ENCODE results near the gene OR7A17. TPM values are rescaled to one million over a fixed set of nuclear protein-coding genes. Genes with fewer than 3 reads are reported as not detected.

The OR7A17 gene
- total RNA-seq: not detected
- polyA plus RNA-seq: not detected
- long read RNA-seq, donor 1: 0 reads
- long read RNA-seq, donor 2: 0 reads
- long read RNA-seq, donor 3: 0 reads

DNA sequence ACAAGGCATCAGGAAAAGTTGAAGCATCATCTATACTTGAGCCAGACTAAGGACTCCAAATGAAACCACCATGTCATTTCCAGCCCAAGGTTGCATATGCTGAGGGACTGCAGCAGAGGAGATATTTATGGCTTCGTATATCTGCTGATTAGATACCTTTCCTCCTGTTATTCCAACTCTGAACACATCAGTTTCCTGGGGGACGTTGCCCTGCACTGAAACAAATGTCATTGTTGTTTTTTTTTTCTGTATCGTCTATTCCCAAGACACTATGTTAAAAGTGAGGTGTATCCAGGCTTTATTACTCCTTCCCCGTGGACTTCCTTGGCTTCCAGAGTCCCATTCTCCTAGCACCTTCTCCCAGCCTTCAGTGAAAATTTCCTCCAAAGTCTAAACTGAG, at the start of gene OR7A17:
TSS of gene OR7A17 (minus strand) at position 101 of the 400 bp plus-strand sequence. CDS start 4,777 bp downstream, outside the sequence.
- intact Hi-C loops (cut with DNase I): no loop called here

DNA sequence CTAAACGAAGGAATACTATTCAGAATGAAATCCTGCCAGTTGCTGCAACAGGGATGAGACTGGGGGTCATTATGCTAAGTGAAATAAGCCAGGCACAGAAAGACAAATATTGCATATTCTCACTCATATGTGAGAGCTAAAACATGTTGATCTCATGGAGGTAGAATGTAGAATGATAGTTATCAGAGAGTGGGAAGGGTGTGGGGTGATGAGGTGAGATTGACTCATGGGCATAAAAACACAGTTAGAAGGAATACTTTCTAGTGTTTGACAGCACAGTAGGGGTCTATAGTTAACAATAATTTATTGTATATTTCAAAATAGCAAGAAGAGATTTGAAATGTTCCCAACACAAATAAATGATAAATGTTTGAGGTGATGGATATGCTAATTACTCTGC, 47.6 kb upstream of the OR7A17 start:
- Histone ChIP-seq H3K9me3 (no peaks in the 10 kb centered on the region), H3K27me3 (no peaks in the 10 kb centered on the region), H3K4me3 (no peak overlapping the region), H3K4me1 (ENCODE audit: insufficient read depth) (no peaks in the 10 kb centered on the region), H3K36me3 (no peaks in the 10 kb centered on the region), H3K27ac (no peak overlapping the region)
- intact Hi-C loops (cut with DNase I): no loop called here
- no peak for DNase-seq
- WGBS, 3 donors: 40 to 68% (median 45%) methylated on average over 1 of the region's 1 CpG
- TF ChIP-seq POLR2A (IDR thresholded peaks at IDR 0.05) (no peak), EP300 (IDR thresholded peaks at IDR 0.05) (no peak)
- TF ChIP-seq, protein P1, sequence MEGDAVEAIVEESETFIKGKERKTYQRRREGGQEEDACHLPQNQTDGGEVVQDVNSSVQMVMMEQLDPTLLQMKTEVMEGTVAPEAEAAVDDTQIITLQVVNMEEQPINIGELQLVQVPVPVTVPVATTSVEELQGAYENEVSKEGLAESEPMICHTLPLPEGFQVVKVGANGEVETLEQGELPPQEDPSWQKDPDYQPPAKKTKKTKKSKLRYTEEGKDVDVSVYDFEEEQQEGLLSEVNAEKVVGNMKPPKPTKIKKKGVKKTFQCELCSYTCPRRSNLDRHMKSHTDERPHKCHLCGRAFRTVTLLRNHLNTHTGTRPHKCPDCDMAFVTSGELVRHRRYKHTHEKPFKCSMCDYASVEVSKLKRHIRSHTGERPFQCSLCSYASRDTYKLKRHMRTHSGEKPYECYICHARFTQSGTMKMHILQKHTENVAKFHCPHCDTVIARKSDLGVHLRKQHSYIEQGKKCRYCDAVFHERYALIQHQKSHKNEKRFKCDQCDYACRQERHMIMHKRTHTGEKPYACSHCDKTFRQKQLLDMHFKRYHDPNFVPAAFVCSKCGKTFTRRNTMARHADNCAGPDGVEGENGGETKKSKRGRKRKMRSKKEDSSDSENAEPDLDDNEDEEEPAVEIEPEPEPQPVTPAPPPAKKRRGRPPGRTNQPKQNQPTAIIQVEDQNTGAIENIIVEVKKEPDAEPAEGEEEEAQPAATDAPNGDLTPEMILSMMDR (IDR thresholded peaks at IDR 0.05): no peak

More for the DNA sequence above, at the start of gene OR7A17:
- Histone ChIP-seq H3K27me3 (no peaks in the 10 kb centered on the region), H3K4me3 (no peak within 1 kb of the TSS), H3K4me1 (ENCODE audit: insufficient read depth) (no peaks in the 10 kb centered on the region), H3K9me3 (no peaks in the 10 kb centered on the region), H3K27ac (no peak within 1 kb of the TSS), H3K36me3 (no peaks in the 10 kb centered on the region)
- TF ChIP-seq POLR2A (IDR thresholded peaks at IDR 0.05) (no peak), EP300 (IDR thresholded peaks at IDR 0.05) (no peak)
- TF ChIP-seq, protein P1 (IDR thresholded peaks at IDR 0.05): no peak
- DNase-seq: no peak
- 44 to 53% (median 47%) methylated on average over 4 of the region's 4 CpGs for WGBS, 3 donors

DNA sequence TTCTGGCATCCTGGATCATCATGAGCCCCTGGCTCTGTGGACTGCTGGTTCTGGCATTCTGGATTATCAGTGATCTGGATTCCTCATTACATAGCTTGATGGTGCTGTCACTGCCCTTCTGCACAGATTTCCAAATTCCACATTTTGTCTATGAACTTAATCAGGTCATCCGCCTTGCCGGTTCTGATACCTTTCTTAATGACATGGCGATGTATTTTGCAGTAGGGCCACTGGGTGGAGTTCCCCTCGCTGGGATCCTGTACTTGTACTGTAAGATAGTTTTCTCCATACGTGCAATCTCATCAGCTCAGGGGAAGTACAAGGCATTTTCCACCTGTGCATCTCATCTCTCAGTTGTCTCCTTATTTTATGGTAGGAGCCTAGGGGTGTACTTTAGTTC, 30.9 kb upstream of the OR7A17 start:
- H3K36me3 ChIP-seq: no peaks in the 10 kb centered on the region
- TF ChIP-seq EP300 (IDR thresholded peaks at IDR 0.05) (no peak), POLR2A (IDR thresholded peaks at IDR 0.05) (no peak)
- TF ChIP-seq, protein P1 (IDR thresholded peaks at IDR 0.05): no peak
- H3K4me1 ChIP-seq (ENCODE audit: insufficient read depth): no peaks in the 10 kb centered on the region
- 39 to 60% (median 44%) methylated on average over 5 of the region's 5 CpGs for WGBS, 3 donors
- H3K27me3 ChIP-seq: no peaks in the 10 kb centered on the region
- H3K9me3 ChIP-seq: no peaks in the 10 kb centered on the region
- intact Hi-C loops (cut with DNase I): no loop called here
- H3K27ac ChIP-seq: no peak overlapping the region
- no peak for DNase-seq
- no peak overlapping the region for H3K4me3 ChIP-seq

DNA sequence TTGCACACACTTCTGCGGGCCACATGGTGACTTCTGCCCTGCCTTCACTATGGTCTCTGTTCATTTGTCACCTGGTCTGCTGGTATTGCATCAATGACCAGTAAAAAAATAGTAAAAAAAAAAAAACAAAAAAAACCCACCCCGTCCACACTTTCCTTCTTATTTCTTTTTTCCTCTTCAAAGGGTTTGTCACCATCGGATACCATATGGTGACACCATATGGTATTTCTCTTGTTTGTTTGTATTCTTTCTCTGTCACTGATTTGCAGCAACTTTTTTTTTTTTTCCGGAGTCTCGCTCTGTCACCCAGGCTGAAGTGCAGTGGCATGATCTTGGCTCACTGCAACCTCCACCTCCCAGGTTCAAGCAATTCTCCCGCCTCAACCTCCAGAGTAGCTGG, 29.2 kb upstream of the OR7A17 start:
- Histone ChIP-seq H3K4me1 (ENCODE audit: insufficient read depth) (no peaks in the 10 kb centered on the region), H3K36me3 (no peaks in the 10 kb centered on the region), H3K27me3 (no peaks in the 10 kb centered on the region), H3K27ac (no peak overlapping the region), H3K9me3 (no peaks in the 10 kb centered on the region), H3K4me3 (no peak overlapping the region)
- 62 to 71% (median 71%) methylated on average over 6 of the region's 6 CpGs for WGBS, 3 donors
- intact Hi-C loops (cut with DNase I): no loop called here
- DNase-seq: no peak
- TF ChIP-seq POLR2A (IDR thresholded peaks at IDR 0.05): no peak
- TF ChIP-seq EP300 (IDR thresholded peaks at IDR 0.05): no peak

DNA sequence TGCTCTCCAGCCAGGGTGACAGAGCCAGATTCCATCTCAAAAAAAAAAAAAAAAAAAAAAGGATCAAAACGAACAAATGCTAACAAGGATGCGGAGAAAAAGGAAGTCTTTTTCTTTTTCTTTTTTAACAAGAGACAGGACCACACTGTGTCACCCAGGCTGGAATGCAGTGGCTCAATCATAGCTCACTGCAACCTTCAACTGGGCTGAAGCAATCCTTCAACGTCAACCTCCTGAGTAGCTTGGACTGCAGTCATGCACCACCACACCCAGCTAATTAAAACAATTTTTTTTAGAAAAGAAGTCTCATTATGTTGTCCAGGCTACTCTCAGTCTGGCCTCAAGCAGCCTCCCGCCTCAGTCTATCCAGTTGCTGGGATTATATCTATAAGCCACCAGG, 20.8 kb upstream of the OR7A17 start:
- Histone ChIP-seq H3K27ac (no peak overlapping the region), H3K27me3 (no peaks in the 10 kb centered on the region), H3K4me1 (ENCODE audit: insufficient read depth) (no peaks in the 10 kb centered on the region), H3K4me3 (no peak overlapping the region), H3K9me3 (no peaks in the 10 kb centered on the region), H3K36me3 (no peaks in the 10 kb centered on the region)
- TF ChIP-seq, protein P1 (IDR thresholded peaks at IDR 0.05): no peak
- TF ChIP-seq EP300 (IDR thresholded peaks at IDR 0.05) (no peak), POLR2A (IDR thresholded peaks at IDR 0.05) (no peak)
- intact Hi-C loops (cut with DNase I): no loop called here
- WGBS, 3 donors: 72 to 77% (median 73%) methylated on average over 4 of the region's 4 CpGs
- no peak for DNase-seq
